ENCODE data around the gene LIFR. TPM values are rescaled to one million over a fixed set of nuclear protein-coding genes. Genes with fewer than 3 reads are reported as not detected.

Gene LIFR
- total RNA-seq, 2 donors from 2014 or later: 68.5 to 120 TPM

- intact Hi-C loops (cut with DNase I): no loop called here
- no peak for DNase-seq (ENCODE audit: low spot score)
- H3K9me3 ChIP-seq: no peaks in the 10 kb centered on the region
- H3K4me3 ChIP-seq: no peak overlapping the region
- no peaks in the 10 kb centered on the region for H3K27me3 ChIP-seq (replicated peaks; ENCODE audit: insufficient read depth)
- no peak overlapping the region for H3K27ac ChIP-seq
- no peaks in the 10 kb centered on the region for H3K4me1 ChIP-seq (replicated peaks)
- no peak for TF ChIP-seq CTCF (IDR thresholded peaks at IDR 0.05)
- no peak for TF ChIP-seq POLR2A (IDR thresholded peaks at IDR 0.05)
- TF ChIP-seq POLR2AphosphoS5 (IDR thresholded peaks at IDR 0.05): no peak
- WGBS: 95% methylated on average over 5 of the region's 5 CpGs
- no peaks in the 10 kb centered on the region for H3K36me3 ChIP-seq
Observed at GRCh38 chr5:38563624-38564023, 7.2 kb upstream of the LIFR start.

- intact Hi-C loops (cut with DNase I): no loop called here
- Histone ChIP-seq H3K36me3 (no peaks in the 10 kb centered on the region), H3K9me3 (no peaks in the 10 kb centered on the region), H3K27me3 (replicated peaks; ENCODE audit: insufficient read depth) (no peaks in the 10 kb centered on the region), H3K27ac (peak overlapping the region in 1 of 2 donors; percentile 58), H3K4me3 (no peak overlapping the region), H3K4me1 (replicated peaks) (no peaks in the 10 kb centered on the region)
- DNase-seq (ENCODE audit: low spot score): no peak
- 88% methylated on average over 5 of the region's 5 CpGs for WGBS
- no peak for TF ChIP-seq POLR2AphosphoS5 (IDR thresholded peaks at IDR 0.05)
- no peak for TF ChIP-seq POLR2A (IDR thresholded peaks at IDR 0.05)
- TF ChIP-seq CTCF (IDR thresholded peaks at IDR 0.05): no peak
Observed at GRCh38 chr5:38562444-38563210, 6.2 kb upstream of the LIFR start.

GRCh38 chr5:38559428-38559827, 3.0 kb upstream of the LIFR start:
- Histone ChIP-seq H3K27ac (peak overlapping the region in 1 of 2 donors; percentile 99), H3K4me3 (no peak overlapping the region), H3K27me3 (replicated peaks; ENCODE audit: insufficient read depth) (no peaks in the 10 kb centered on the region), H3K9me3 (no peaks in the 10 kb centered on the region), H3K4me1 (replicated peaks) (no peaks in the 10 kb centered on the region), H3K36me3 (no peaks in the 10 kb centered on the region)
- intact Hi-C loops (cut with DNase I): loop anchor here (5.0 to 10.0 kb wide), 3 partner anchors 108 to 245 kb away; no protein-coding TSS in a partner anchor
- no peak for DNase-seq (ENCODE audit: low spot score)
- no peak for TF ChIP-seq CTCF (IDR thresholded peaks at IDR 0.05)
- no peak for TF ChIP-seq POLR2A (IDR thresholded peaks at IDR 0.05)
- no peak for TF ChIP-seq POLR2AphosphoS5 (IDR thresholded peaks at IDR 0.05)
- WGBS: 48% methylated on average over 3 of the region's 3 CpGs

- H3K27ac ChIP-seq: peak overlapping the region; percentile 99
- H3K27me3 ChIP-seq (replicated peaks; ENCODE audit: insufficient read depth): no peaks in the 10 kb centered on the region
- 59% methylated on average over 6 of the region's 6 CpGs for WGBS
- peak overlapping the region; percentile 90 to 96 for H3K4me3 ChIP-seq
- no peak for DNase-seq (ENCODE audit: low spot score)
- H3K9me3 ChIP-seq: no peaks in the 10 kb centered on the region
- intact Hi-C loops (cut with DNase I): loop anchor here (5.0 to 10.0 kb wide), 3 partner anchors 110 to 247 kb away; no protein-coding TSS in a partner anchor
- no peak for TF ChIP-seq POLR2AphosphoS5 (IDR thresholded peaks at IDR 0.05)
- no peak for TF ChIP-seq CTCF (IDR thresholded peaks at IDR 0.05)
- H3K36me3 ChIP-seq: no peaks in the 10 kb centered on the region
- no peaks in the 10 kb centered on the region for H3K4me1 ChIP-seq (replicated peaks)
Observed at GRCh38 chr5:38557792-38558191, 1.3 kb upstream of the LIFR start.

- H3K4me3 ChIP-seq: peak overlapping the region; percentile 90 to 96
- DNase-seq (ENCODE audit: low spot score): peak; percentile 63
- no peaks in the 10 kb centered on the region for H3K9me3 ChIP-seq
- H3K27ac ChIP-seq: peak overlapping the region; percentile 99
- no peaks in the 10 kb centered on the region for H3K4me1 ChIP-seq (replicated peaks)
- no peaks in the 10 kb centered on the region for H3K27me3 ChIP-seq (replicated peaks; ENCODE audit: insufficient read depth)
- H3K36me3 ChIP-seq: no peaks in the 10 kb centered on the region
- peak; percentile 46 for TF ChIP-seq POLR2AphosphoS5 (IDR thresholded peaks at IDR 0.05)
- no peak for TF ChIP-seq POLR2A (IDR thresholded peaks at IDR 0.05)
- intact Hi-C loops (cut with DNase I): loop anchor here (5.0 to 10.0 kb wide), 3 partner anchors 110 to 247 kb away; no protein-coding TSS in a partner anchor
- 3% methylated on average over 14 of the region's 14 CpGs for WGBS
Observed at GRCh38 chr5:38557308-38557710, 863 bp upstream of the LIFR start.

All from prostate gland (tissue), 2 donors.